HFFc6 (cell line): ENCODE data around the gene MGAT5. TPM values are rescaled to one million over a fixed set of nuclear protein-coding genes. Genes with fewer than 3 reads are reported as not detected.

Experiments used
- DNase-seq: peaks from one replicate; pipeline ENCODE4 v3.0.0-alpha.2; 2018
- H3K27ac Mint-ChIP-seq: 2 replicates; pipeline ENCODE4 v1.8.0; 2020; ENCODE audit warnings: mild to moderate bottlenecking, mixed read lengths
- H3K27me3 Mint-ChIP-seq: 2 replicates; pipeline ENCODE4 v1.8.0; 2021; ENCODE audit warnings: mild to moderate bottlenecking, moderate library complexity, mixed read lengths; ENCODE audit not compliant: insufficient read depth
- H3K36me3 Mint-ChIP-seq: 2 replicates; pipeline ENCODE4 v1.8.0; 2021; ENCODE audit warnings: low read depth, mixed read lengths
- H3K4me1 Mint-ChIP-seq: 2 replicates; pipeline ENCODE4 v1.8.0; 2020; ENCODE audit warnings: low read depth, mixed read lengths
- H3K4me3 Mint-ChIP-seq: 2 replicates; pipeline ENCODE4 v1.8.0; 2020; ENCODE audit warnings: mild to moderate bottlenecking, moderate library complexity, mixed read lengths
- H3K9me3 Mint-ChIP-seq: 2 replicates; pipeline ENCODE4 v1.8.0; 2020; ENCODE audit warnings: mild to moderate bottlenecking, mixed read lengths
- CTCF ChIP-seq: fragments of 200-600 bp; sonication (generic); IDR thresholded peaks from 2 replicates; pipeline ENCODE4 v1.5.0; 2021; ENCODE audit warnings: antibody characterized with exemption, mild to moderate bottlenecking
- total RNA-seq, 6 experiments: library from RNA; stranded (reverse); fragmentation: NEBNext Ultra II Directional; extraction: Animal tissue kit (Norgen Biotek cat#: 25700); gene quantifications; 2 replicates in 1 of 6; 3 replicates in 5 of 6; pipeline ENCODE4 v1.2.3, GENCODE V29; 2021

MGAT5 gene
- total RNA-seq, 6 experiments from 2014 or later: 104 to 129 (median 113) TPM

GRCh38 chr2:134452042-134452733, 198.3 kb downstream of the MGAT5 start:
- Mint-ChIP-seq H3K36me3 (peaks cover 14% of the 10 kb centered on the region), H3K4me3 (no peak overlapping the region), H3K27ac (no peak overlapping the region), H3K9me3 (no peaks in the 10 kb centered on the region), H3K4me1 (peaks cover 7% of the 10 kb centered on the region), H3K27me3 (peaks cover 4% of the 10 kb centered on the region; the same call in 1 of the 2 replicates)
- no peak for TF ChIP-seq CTCF
- no peak for DNase-seq

- DNase-seq: no peak
- no peak overlapping the region for H3K27ac Mint-ChIP-seq
- H3K4me1 Mint-ChIP-seq: peaks cover 7% of the 10 kb centered on the region; the same call in 1 of the 2 replicates
- H3K36me3 Mint-ChIP-seq: peaks cover 8% of the 10 kb centered on the region
- TF ChIP-seq CTCF: no peak
- peaks cover 4% of the 10 kb centered on the region for H3K27me3 Mint-ChIP-seq
- no peaks in the 10 kb centered on the region for H3K9me3 Mint-ChIP-seq
- H3K4me3 Mint-ChIP-seq: no peak overlapping the region
Observed at GRCh38 chr2:134453476-134453875, 199.6 kb downstream of the MGAT5 start.

- TF ChIP-seq CTCF: no peak
- H3K4me3 Mint-ChIP-seq: no peak overlapping the region
- H3K4me1 Mint-ChIP-seq: peaks cover 7% of the 10 kb centered on the region; the same call in 1 of the 2 replicates
- H3K36me3 Mint-ChIP-seq: peaks cover 5% of the 10 kb centered on the region
- no peak for DNase-seq
- H3K27ac Mint-ChIP-seq: no peak overlapping the region
- H3K9me3 Mint-ChIP-seq: no peaks in the 10 kb centered on the region
- peaks cover 4% of the 10 kb centered on the region for H3K27me3 Mint-ChIP-seq
Observed at GRCh38 chr2:134453973-134454372, 200.1 kb downstream of the MGAT5 start.

GRCh38 chr2:134454426-134454825, 200.6 kb downstream of the MGAT5 start:
- H3K27me3 Mint-ChIP-seq: peaks cover 3% of the 10 kb centered on the region
- H3K4me3 Mint-ChIP-seq: no peak overlapping the region
- no peaks in the 10 kb centered on the region for H3K9me3 Mint-ChIP-seq

GRCh38 chr2:134454931-134455330, 201.1 kb downstream of the MGAT5 start:
- no peak overlapping the region for H3K4me3 Mint-ChIP-seq
- no peak for DNase-seq
- TF ChIP-seq CTCF: no peak
- H3K4me1 Mint-ChIP-seq: peaks cover 7% of the 10 kb centered on the region; the same call in 1 of the 2 replicates
- no peaks in the 10 kb centered on the region for H3K9me3 Mint-ChIP-seq
- peaks cover 5% of the 10 kb centered on the region for H3K27me3 Mint-ChIP-seq
- H3K27ac Mint-ChIP-seq: no peak overlapping the region
- H3K36me3 Mint-ChIP-seq: peaks cover under 1% of the 10 kb centered on the region

More at GRCh38 chr2:134454426-134454825, 200.6 kb downstream of the MGAT5 start:
- Mint-ChIP-seq H3K4me1 (peaks cover 7% of the 10 kb centered on the region; the same call in 1 of the 2 replicates), H3K36me3 (peaks cover 5% of the 10 kb centered on the region), H3K27ac (no peak overlapping the region)
- no peak for TF ChIP-seq CTCF
- no peak for DNase-seq
